Activated B cell treated with CpG ODN at 0.5 μM for 24 hours (primary cell): Measurements from ENCODE around the gene RASGRF2. TPM values are rescaled to one million over a fixed set of nuclear protein-coding genes. Genes with fewer than 3 reads are reported as not detected.

Source experiments
- ATAC-seq: fragments of 200-7000 bp; cut with Tn5 transposase; one replicate; pipeline ENCODE4 v1.10.0; 2021; ENCODE audit warnings: low read depth, mild to moderate bottlenecking, moderate library complexity
- CTCF ChIA-PET: fragments of 350-600 bp; sonication (Branson Sonifier 250); formaldehyde crosslinking; loops from one replicate; lab custom pipeline; 2021; ENCODE audit warnings: antibody characterized with exemption; lab: Charles Lee
- POLR2A ChIA-PET: fragments of 350-600 bp; sonication (Branson Sonifier 250); formaldehyde crosslinking; loops from one replicate; lab custom pipeline; 2021; ENCODE audit warnings: antibody characterized with exemption; lab: Charles Lee
- DNase-seq: peaks from one replicate; pipeline ENCODE4 v3.0.0; 2022
- H3K27ac Mint-ChIP-seq: one replicate; pipeline ENCODE4 v1.8.0; 2020; ENCODE audit warnings: mixed read lengths
- H3K27me3 Mint-ChIP-seq: one replicate; pipeline ENCODE4 v1.8.0; 2021; ENCODE audit warnings: mixed read lengths
- H3K36me3 Mint-ChIP-seq: one replicate; pipeline ENCODE4 v1.8.0; 2021; ENCODE audit warnings: low read depth, mixed read lengths
- H3K4me1 Mint-ChIP-seq: one replicate; pipeline ENCODE4 v1.8.0; 2021; ENCODE audit warnings: mixed read lengths
- H3K4me3 Mint-ChIP-seq: one replicate; pipeline ENCODE4 v1.8.0; 2020; ENCODE audit warnings: mild to moderate bottlenecking, mixed read lengths
- H3K9me3 Mint-ChIP-seq: one replicate; pipeline ENCODE4 v1.8.0; 2020; ENCODE audit warnings: mixed read lengths
- intact Hi-C: fragments of 100-400 bp; cut with micrococcal nuclease; formaldehyde crosslinking; loops from one replicate; pipeline ENCODE4 v1.15.1; 2024
- total RNA-seq: library from RNA; stranded (reverse); gene quantifications from 2 replicates; pipeline ENCODE4 v1.2.3, GENCODE V29; 2022
- TF ChIP-seq, protein P1 (sequence below): fragments of 200-600 bp; IDR thresholded peaks from one replicate; pipeline ENCODE4 v1.8.0; 2022; ENCODE audit warnings: antibody characterized with exemption, mild to moderate bottlenecking

RASGRF2 gene
- total RNA-seq, 1 donor from 2014 or later: 0.64 TPM

DNA sequence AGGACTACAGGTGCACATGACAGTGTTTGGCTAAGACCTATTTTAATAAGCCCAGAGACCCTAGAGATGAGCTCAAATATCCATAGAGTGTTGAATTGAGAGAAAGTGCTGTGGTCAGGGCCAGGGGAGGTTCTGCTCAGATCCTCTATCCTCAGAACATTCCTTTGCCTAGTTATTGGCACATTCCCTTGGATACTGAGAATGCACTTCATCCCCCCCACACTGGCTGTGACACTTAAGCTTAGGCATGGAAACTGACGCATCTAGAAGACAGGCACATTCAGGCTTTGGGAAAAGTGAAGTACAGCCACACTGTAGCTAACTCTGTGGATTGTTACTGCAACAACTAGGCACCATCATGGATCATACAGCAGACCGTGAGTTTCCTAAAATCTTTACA is 27.1 kb upstream of the RASGRF2 start:
- intact Hi-C loops: no loop called here
- Mint-ChIP-seq H3K36me3 (no peaks in the 10 kb centered on the region), H3K27ac (no peak overlapping the region), H3K27me3 (peaks cover 5% of the 10 kb centered on the region), H3K4me3 (no peak overlapping the region), H3K4me1 (no peaks in the 10 kb centered on the region), H3K9me3 (no peaks in the 10 kb centered on the region)
- ATAC-seq (no peak), DNase-seq (no peak)
- ChIA-PET CTCF (no interaction called here), POLR2A (no interaction called here)
- TF ChIP-seq, protein P1, sequence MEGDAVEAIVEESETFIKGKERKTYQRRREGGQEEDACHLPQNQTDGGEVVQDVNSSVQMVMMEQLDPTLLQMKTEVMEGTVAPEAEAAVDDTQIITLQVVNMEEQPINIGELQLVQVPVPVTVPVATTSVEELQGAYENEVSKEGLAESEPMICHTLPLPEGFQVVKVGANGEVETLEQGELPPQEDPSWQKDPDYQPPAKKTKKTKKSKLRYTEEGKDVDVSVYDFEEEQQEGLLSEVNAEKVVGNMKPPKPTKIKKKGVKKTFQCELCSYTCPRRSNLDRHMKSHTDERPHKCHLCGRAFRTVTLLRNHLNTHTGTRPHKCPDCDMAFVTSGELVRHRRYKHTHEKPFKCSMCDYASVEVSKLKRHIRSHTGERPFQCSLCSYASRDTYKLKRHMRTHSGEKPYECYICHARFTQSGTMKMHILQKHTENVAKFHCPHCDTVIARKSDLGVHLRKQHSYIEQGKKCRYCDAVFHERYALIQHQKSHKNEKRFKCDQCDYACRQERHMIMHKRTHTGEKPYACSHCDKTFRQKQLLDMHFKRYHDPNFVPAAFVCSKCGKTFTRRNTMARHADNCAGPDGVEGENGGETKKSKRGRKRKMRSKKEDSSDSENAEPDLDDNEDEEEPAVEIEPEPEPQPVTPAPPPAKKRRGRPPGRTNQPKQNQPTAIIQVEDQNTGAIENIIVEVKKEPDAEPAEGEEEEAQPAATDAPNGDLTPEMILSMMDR: no peak

DNA sequence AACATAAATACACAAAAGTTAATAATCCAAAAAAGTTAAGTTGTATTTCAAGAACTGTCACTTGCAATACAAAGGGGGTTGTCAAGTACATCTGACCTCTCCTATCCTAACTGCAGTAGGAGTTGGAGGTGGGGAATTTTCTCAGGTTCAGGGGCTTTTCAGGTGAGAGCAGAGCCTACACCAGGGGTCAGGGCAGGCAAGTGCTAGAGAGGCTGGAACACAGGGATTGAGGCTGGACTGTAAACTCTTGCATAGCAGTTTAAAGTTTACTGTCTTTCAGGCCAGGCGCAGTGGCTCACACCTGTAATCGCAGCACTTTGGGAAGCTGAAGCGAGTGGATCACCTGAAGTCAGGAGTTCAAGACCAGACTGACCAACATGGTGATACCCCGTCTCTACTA is 25.4 kb upstream of the RASGRF2 start:
- Mint-ChIP-seq H3K4me1 (no peaks in the 10 kb centered on the region), H3K27ac (no peak overlapping the region), H3K4me3 (no peak overlapping the region), H3K27me3 (peaks cover 5% of the 10 kb centered on the region), H3K9me3 (peaks cover 5% of the 10 kb centered on the region), H3K36me3 (no peaks in the 10 kb centered on the region)
- intact Hi-C loops: no loop called here
- ATAC-seq: no peak
- CTCF ChIA-PET: no interaction called here
- TF ChIP-seq, protein P1: no peak
- POLR2A ChIA-PET: no interaction called here
- DNase-seq: no peak

DNA sequence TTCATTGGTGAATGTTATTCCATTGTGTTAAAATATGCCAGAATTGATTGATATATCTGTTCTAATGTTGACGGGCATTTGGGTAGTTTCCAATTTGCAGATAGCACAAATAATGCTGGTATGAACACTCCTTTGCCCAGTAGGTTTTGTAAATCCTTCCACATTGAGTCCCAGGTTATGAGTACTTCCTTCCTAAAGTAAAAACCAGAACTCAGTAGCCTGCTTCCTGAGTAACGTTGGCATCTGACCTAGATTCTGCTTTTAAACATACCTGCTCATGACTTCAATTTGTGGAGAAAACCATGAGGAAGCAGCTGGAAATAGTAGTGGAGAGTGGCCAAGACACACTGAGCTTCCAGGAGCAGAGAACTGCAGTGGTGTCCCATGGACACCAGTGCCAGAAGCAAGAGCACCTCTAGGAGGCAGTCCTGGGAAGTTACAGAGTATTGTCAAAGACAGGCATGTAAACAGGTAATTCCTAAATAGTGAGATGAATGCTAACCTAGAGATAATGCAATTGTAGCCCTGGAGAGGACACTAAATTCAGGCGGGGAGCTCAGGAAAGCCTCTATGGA is 24.3 kb upstream of the RASGRF2 start:
- Mint-ChIP-seq H3K36me3 (no peaks in the 10 kb centered on the region), H3K4me1 (no peaks in the 10 kb centered on the region), H3K27me3 (peaks cover 4% of the 10 kb centered on the region), H3K27ac (no peak overlapping the region), H3K9me3 (peaks cover 5% of the 10 kb centered on the region), H3K4me3 (no peak overlapping the region)
- POLR2A ChIA-PET: no interaction called here
- ATAC-seq: no peak
- TF ChIP-seq, protein P1: no peak
- CTCF ChIA-PET: no interaction called here
- DNase-seq: no peak
- intact Hi-C loops: no loop called here

DNA sequence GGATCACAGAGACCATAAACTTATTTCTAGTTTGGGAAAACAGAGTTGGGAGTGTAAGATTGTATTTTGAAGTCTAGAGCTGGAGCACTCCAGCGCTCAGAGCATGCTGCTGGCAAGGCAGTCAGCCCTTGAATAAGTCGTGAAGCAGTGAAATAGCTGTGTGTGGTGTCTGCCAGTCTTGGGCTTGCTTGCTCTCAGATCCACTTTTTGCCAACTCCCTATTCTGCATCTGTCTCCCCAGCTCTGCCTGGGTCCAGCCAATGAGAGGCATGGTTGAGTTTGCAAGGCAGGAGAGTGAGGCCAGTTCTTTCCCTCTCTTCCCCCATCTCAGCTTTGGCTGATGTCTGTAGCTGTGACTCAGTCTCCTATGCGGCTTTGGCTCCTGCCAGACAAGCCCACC is 23.3 kb upstream of the RASGRF2 start:
- POLR2A ChIA-PET: no interaction called here
- no peak for ATAC-seq

DNA sequence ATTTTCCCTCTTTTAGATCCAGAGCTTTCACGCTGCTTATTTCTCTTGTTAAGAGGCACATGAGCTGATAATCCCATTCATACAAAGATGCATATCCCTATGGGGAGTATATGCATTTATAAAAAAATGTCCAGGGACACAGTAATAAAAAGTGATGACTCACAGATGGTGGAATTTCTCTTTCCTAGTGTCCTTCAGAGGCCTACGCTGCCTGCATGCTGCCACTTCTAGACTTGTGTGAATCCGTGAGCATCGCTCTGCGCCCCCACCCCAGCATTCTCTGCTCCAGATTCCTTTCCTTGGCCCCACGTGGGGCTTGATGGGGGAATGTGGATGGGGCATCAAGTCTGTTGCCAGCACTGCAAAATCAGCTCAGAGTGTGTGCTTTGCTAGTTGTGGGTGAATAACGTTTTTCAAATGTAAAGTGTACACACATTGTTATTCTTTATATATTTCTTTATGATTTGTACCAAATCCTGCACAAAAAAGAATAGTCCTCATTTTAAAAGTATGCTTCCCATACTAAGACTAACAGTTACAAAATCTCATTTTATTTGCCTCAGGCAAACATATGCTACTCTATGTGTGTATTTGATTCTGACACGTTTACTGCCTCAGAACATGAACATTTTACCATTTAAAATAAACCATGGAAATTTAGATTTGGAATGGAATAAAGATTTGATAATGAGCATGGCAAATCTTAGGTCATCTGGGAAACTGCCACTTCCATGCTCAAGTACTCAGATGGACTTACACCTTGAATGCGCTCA is 22.4 kb upstream of the RASGRF2 start:
- ChIA-PET POLR2A (no interaction called here), CTCF (no interaction called here)
- H3K36me3 Mint-ChIP-seq: no peaks in the 10 kb centered on the region
- DNase-seq (no peak), ATAC-seq (no peak)
- H3K27ac Mint-ChIP-seq: no peak overlapping the region
- H3K4me3 Mint-ChIP-seq: no peak overlapping the region
- no peaks in the 10 kb centered on the region for H3K27me3 Mint-ChIP-seq
- TF ChIP-seq, protein P1: no peak
- peaks cover 5% of the 10 kb centered on the region for H3K9me3 Mint-ChIP-seq
- intact Hi-C loops: no loop called here
- no peaks in the 10 kb centered on the region for H3K4me1 Mint-ChIP-seq

More for the DNA sequence above, 23.3 kb upstream of the RASGRF2 start:
- Mint-ChIP-seq H3K36me3 (no peaks in the 10 kb centered on the region), H3K4me1 (no peaks in the 10 kb centered on the region), H3K27ac (no peak overlapping the region), H3K9me3 (peaks cover 5% of the 10 kb centered on the region), H3K27me3 (no peaks in the 10 kb centered on the region), H3K4me3 (no peak overlapping the region)
- intact Hi-C loops: no loop called here
- TF ChIP-seq, protein P1: no peak
- DNase-seq: no peak
- CTCF ChIA-PET: no interaction called here
